K562 treated with DMSO at 1 percent for 12 hours (cell line): ENCODE measurements around the gene KIAA1143. TPM values are rescaled to one million over a fixed set of nuclear protein-coding genes. Genes with fewer than 3 reads are reported as not detected.

ENCODE experiments used
- total RNA-seq: library from RNA; unstranded; fragments of 300-600 nt; gene quantifications from 2 replicates; pipeline ENCODE4 v1.2.3, GENCODE V29; 2022; ENCODE audit not compliant: insufficient read depth

Gene KIAA1143
- 7.7 and 19.7 TPM in 2 replicates for total RNA-seq

GRCh38 chr3:44761424-44762169, at the start of gene KIAA1143, which contains the start of gene KIF15:
TSS of gene KIAA1143 (minus strand) at chr3:44761619. CDS start at chr3:44761602, 17 bp downstream.
TSS of gene KIF15 (plus strand) at chr3:44761794. CDS start at chr3:44761866, 72 bp downstream.

GRCh38 chr3:44729384-44729910, 32.0 kb downstream of the KIAA1143 start, which contains the start of gene ZNF501:
TSS of gene ZNF501 (plus strand) at chr3:44729635. CDS start at chr3:44734422, 4,787 bp downstream.

GRCh38 chr3:44712455-44713075, 48.9 kb downstream of the KIAA1143 start, which contains the start of gene ZNF502:
TSS of gene ZNF502 (plus strand) at chr3:44712660. CDS start at chr3:44720262, 7,602 bp downstream.

Other genes with a start within 250 kb of the KIAA1143 start
- not detected in 2 replicates for gene ZKSCAN7, start 206.4 kb downstream of the KIAA1143 start, total RNA-seq
- 0.13 and 0.60 TPM in 2 replicates for gene ZNF660, start 176.7 kb downstream of the KIAA1143 start, total RNA-seq
- 6.4 and 16.2 TPM in 2 replicates for gene ZNF197, start 136.6 kb downstream of the KIAA1143 start, total RNA-seq
- gene ZNF35, start 112.9 kb downstream of the KIAA1143 start, total RNA-seq, result 2.6 and 9.3 TPM in 2 replicates
- 0.25 and 0.49 TPM in 2 replicates for gene ZNF502, start 49.0 kb downstream of the KIAA1143 start, total RNA-seq
- gene ZNF501, start 32.0 kb downstream of the KIAA1143 start, total RNA-seq, result 1.9 TPM in 2 replicates
- 8.4 and 30.0 TPM in 2 replicates for gene KIF15, start 175 bp upstream of the KIAA1143 start, total RNA-seq
- gene TMEM42, start 100.3 kb upstream of the KIAA1143 start, total RNA-seq, result 0.85 and 1.4 TPM in 2 replicates
- gene TGM4, start 113.0 kb upstream of the KIAA1143 start, total RNA-seq, result not detected in 2 replicates
- gene ZDHHC3, start 214.6 kb upstream of the KIAA1143 start, total RNA-seq, result 32.1 and 78.5 TPM in 2 replicates
- 44.7 and 47.0 TPM in 2 replicates for gene EXOSC7, start 214.6 kb upstream of the KIAA1143 start, total RNA-seq